NT2/D1 (cell line): ENCODE results near the gene DLX4.

Source experiments
- YY1 ChIP-seq: IDR thresholded peaks from 2 replicates; pipeline ENCODE4 v1.6.1; 2011; ENCODE audit not compliant: insufficient read length, insufficient read depth
- ZNF274 ChIP-seq: IDR thresholded peaks from 2 replicates; pipeline ENCODE4 v1.6.1; 2011; ENCODE audit warnings: mild to moderate bottlenecking, low read depth, low read length

DNA sequence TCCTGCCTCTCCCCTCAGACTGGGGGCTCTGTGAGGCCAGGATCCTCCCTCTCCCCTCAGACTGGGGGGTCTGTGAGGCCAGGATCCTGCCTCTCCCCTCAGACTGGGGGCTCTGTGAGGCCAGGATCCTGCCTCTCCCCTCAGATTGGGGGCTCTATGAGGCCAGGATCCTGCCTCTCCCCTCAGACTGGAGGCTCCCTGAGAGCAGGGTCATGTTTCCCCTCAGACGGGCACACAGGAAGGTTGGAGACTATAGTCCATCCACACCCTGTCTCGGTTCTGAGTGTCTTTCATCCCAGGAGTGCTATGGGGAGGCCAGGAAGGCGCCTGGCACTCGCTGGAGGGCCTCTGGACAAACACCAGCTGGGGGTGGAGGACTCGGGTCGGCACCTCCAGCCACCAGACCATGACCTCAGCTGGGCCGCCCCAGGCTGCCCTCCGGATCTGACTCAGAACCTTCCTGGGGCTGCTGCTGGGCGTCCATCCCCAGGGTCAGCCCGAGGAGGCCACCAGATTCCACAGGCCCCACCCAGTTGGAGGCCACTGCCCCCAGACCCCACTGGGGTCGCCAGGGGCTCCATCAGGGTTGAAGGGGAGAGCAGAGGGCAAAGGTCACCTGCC is 21.9 kb upstream of the DLX4 start:
- TF ChIP-seq ZNF274 (no peak), YY1 (no peak)
